GM18909 (cell line): ENCODE results near the gene ASCC3.
"Not testable (repeated sequence)": the region's sequence is repeated elsewhere in the genome, so short reads cannot be mapped to it uniquely, and the experiment has no call there.

Source experiments
- ATAC-seq: cut with Tn5 transposase; IDR thresholded peaks from one replicate; pipeline ENCODE4 v1.9.1; 2021; ENCODE audit warnings: mild to moderate bottlenecking; ENCODE audit not compliant: unreplicated experiment, poor library complexity

ASCC3 gene

GRCh38 chr6:100670056-100670455 is 211.1 kb downstream of the ASCC3 start:
- no peak for ATAC-seq

- peak; percentile 100 for ATAC-seq
These were observed 216.1 kb downstream of the ASCC3 start for GRCh38 chr6:100665041-100665380.

- ATAC-seq = peak; percentile 43
These were observed 216.7 kb downstream of the ASCC3 start for GRCh38 chr6:100664274-100665040.

- no peak for ATAC-seq
These were observed 217.8 kb downstream of the ASCC3 start for GRCh38 chr6:100663219-100663863.

- no peak for ATAC-seq
These were observed 218.9 kb downstream of the ASCC3 start for GRCh38 chr6:100662264-100662663.

- no peak for ATAC-seq
These were observed 222.6 kb downstream of the ASCC3 start for GRCh38 chr6:100658486-100658885.

- peak; percentile 61 for ATAC-seq
These were observed 223.3 kb downstream of the ASCC3 start for GRCh38 chr6:100657678-100658330.

- not testable (repeated sequence) for ATAC-seq
These were observed 240.0 kb downstream of the ASCC3 start for GRCh38 chr6:100641147-100641546.

GRCh38 chr6:100633096-100633777 is 247.9 kb downstream of the ASCC3 start:
- no peak for ATAC-seq

GRCh38 chr6:100630536-100630935 is 250.6 kb downstream of the ASCC3 start:
- no peak for ATAC-seq

GRCh38 chr6:100627911-100628758 is 253.0 kb downstream of the ASCC3 start:
- no peak for ATAC-seq

GRCh38 chr6:100626721-100627120 is 254.4 kb downstream of the ASCC3 start:
- no peak for ATAC-seq

GRCh38 chr6:100622907-100623692 is 258.0 kb downstream of the ASCC3 start:
- no peak for ATAC-seq

GRCh38 chr6:100620085-100620840 is 260.9 kb downstream of the ASCC3 start:
- ATAC-seq = no peak

GRCh38 chr6:100618351-100618671 is 262.8 kb downstream of the ASCC3 start:
- no peak for ATAC-seq

GRCh38 chr6:100617633-100618350 is 263.3 kb downstream of the ASCC3 start:
- ATAC-seq = peak; percentile 66

- ATAC-seq = no peak
These were observed 266.2 kb downstream of the ASCC3 start for GRCh38 chr6:100614933-100615332.

- no peak for ATAC-seq
These were observed 266.7 kb downstream of the ASCC3 start for GRCh38 chr6:100614386-100614785.
